DLD1 (cell line): Measurements from ENCODE around the gene ZNF219.

Experiments
- in situ Hi-C: cut with HindIII; loops from 2 replicates; pipeline ENCODE4 v1.10.0; 2017; ENCODE audit warnings: low sequenced_read_pairs

Gene ZNF219

DNA sequence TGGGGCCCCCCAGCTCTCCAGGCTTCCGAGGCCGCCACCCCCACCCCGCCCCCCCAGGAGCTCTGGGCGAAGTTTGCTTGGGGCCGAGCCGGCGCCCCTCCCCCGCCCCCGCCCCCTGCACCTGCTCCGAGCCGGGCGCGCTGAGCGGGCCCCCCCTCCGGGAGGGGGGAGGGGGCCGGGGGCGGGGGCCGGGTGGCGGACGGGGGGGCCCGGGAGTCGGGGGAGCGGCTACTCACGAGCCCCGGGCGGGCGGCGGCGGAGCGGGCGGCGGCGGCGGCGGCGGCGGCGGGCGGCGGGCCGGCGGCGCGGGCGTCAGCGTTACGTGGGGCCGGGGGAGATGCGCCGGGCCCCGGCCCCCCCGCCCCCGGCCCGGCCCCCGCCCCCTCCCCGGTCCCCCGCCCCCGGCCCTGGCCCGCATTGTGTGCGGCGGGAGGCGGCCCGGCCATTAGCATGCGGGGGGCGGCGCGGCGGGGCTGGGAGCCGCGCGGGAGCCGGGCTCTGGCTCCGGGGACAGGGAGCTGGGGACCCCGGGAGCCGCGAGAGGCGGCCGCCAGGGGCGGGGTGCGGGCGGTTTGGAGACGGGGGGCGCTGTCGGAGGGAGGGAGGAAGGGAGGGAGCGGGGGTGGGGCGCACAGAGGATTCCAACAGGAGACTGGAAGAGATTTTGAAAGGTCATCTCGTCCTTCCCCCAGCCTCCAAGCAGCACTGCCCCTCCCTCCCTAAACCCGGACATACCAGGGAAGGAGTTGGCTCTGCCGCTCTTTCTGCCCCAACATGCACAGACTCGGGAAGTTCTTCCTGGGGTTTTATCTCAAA is at the start of gene ZNF219:
TSS of gene ZNF219 (minus strand) at position 580 of the 816 bp plus-strand sequence. CDS start 5,064 bp downstream, outside the sequence.
- in situ Hi-C loops = no loop called here

DNA sequence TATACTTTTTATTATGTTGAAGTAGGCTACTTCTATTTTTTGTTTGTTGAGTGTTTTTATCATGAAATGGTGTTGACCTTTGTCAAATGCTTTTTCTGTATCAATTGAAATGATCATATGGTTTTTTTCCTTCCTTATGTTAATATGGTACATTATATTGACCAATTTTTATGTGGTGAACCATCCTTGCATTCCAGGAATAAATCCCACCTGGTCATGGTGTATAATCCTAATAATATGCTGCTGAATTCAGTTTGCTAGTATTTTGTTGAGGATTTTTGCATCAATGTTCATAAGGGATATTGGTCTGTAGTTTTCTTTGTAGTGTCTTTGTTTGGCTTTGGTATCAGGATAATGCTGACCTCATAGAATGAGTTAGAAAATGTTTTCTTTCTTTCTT is 47.0 kb upstream of the ZNF219 start:
- in situ Hi-C loops = no loop called here

- in situ Hi-C loops = no loop called here
Measured at GRCh38 chr14:21142357-21142756, 43.9 kb upstream of the ZNF219 start.

DNA sequence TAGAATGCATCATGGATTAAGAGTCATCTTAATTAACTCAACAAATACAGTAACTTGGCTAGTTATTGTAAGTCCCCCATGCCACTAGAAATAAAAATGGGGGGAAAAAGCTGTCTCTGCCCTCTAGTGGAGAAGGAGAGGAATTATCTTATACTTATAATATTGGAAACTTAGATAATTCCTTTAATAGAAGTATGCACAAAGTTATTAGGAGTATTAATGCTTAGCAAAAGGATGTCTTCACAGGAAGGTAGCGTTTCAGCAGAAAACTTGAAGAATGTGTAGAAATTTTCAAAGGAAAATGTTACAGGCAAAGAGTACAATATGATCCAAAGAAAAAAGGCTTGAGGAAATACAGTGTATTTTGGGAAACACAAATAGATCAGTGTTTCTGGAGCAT is 37.6 kb upstream of the ZNF219 start:
- in situ Hi-C loops = no loop called here

- in situ Hi-C loops = no loop called here
Measured at GRCh38 chr14:21133901-21134300, 35.4 kb upstream of the ZNF219 start.

- in situ Hi-C loops = no loop called here
Measured at GRCh38 chr14:21123429-21123828, 25.0 kb upstream of the ZNF219 start.

- in situ Hi-C loops = no loop called here
Measured at GRCh38 chr14:21121122-21121521, 22.7 kb upstream of the ZNF219 start.

- in situ Hi-C loops = no loop called here
Measured at GRCh38 chr14:21120686-21121085, 22.2 kb upstream of the ZNF219 start.

DNA sequence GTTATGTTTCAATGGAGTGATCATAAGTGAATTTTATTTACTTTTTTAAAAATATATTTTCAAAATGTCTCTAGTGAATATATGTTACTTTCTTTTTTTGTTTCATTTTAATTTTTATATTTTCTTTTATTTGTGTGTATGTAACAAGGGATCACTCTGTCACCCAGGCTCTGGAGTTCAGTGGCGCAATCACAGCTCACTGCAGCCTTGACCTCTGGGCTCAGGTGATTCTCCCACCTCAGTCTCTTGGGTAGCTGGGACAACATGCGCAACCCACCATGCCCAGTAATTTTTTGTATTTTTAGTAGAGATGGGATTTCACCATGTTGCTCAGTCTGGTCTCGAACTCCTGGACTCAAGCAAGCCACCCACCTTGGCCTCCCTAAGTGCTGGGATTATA is 20.5 kb upstream of the ZNF219 start:
- in situ Hi-C loops = no loop called here

DNA sequence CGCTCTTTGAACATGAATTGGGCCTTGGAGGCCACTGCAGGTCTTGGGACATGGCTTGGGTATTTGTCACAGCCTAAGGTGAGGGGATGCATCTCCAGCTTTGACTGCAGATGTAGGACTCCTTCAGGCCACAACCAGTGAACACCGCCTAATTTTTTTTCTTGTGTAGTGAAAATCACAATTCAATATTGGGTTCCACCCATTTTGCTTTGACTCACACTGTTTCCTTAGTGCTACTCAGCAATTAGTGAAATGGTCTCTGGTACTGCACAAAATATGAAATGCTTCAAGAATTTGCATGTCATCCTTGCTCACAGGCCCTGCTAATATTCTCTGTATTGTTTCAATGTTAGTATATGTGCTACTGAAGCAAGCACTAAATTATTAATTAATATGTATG is 14.9 kb upstream of the ZNF219 start:
- in situ Hi-C loops = no loop called here

- in situ Hi-C loops = no loop called here
Measured at GRCh38 chr14:21112255-21112654, 13.8 kb upstream of the ZNF219 start.

DNA sequence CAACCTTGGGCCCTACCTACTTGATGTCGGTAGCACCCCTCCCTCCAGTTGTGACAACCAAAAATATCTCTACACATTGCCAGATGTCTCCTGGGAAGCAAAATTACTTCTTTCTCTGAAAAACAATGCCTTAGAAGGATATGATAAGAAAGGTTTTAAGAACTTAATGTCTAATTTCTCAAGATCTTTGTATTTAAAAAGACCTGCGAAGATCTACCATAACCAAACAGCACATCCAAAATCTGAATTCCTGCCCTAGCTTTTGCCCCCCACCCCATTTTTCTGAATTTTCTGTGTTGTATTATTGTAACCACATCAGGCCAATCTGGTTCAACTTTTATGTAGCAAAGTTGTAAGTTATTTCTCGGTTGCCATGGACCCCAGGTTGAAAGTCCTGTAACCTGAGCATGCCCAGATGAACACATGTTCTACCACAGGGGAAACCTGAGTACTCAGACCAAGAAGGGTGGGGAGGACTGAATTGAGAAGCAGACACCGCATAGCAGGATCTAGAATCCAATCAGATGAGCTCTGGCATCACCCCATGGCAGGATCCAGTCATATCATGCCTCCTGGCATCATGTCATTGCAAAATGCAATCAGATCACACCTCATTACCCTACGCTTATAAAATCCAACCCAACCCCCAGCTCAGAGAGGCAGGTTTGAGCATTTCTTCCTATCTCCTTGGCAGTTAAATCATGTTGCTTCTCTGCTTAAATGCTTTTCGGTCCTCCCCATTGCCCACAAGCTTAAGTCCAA is 11.1 kb upstream of the ZNF219 start:
- in situ Hi-C loops = no loop called here

GRCh38 chr14:21108791-21109190 is 10.3 kb upstream of the ZNF219 start:
- in situ Hi-C loops = no loop called here

- in situ Hi-C loops = no loop called here
Measured at GRCh38 chr14:21107283-21107800, 8.9 kb upstream of the ZNF219 start.

DNA sequence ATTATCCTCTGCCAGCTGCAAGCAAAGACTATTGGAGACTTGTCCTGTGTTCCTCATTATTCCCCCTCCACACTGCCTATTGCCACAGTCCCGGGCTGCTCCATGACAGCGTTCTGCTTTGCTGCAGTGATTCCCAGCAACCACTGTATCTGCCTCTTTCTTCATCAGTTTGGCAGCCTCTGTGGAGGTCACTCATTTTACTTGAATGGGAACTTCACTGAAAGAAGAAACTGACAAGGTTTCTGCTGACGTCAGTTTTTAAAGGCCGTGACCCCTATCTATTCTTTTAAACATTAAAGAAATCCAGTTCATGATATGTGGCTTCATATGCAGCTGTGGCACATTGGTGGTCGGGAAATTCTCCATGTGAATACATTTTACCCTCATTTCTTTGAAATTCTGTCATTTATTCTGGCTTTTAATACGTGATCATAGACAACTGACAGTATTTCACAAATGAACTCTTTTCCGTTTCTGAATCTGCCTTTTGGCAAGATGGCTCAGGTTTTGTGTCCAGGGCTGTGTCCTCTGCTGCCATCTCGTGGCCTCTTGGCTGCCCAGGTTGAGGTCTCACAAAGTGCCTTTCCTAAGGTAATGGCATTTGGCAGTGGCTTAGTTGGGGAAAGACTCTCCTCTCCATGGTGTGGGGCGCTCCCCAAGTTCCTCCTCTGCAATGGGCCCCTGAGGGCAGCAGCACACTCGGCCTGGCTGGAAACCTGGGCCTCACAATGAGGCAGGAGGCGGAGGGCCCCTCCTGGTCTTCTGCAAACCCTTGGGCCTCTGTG is 8.2 kb upstream of the ZNF219 start:
- in situ Hi-C loops = no loop called here

DNA sequence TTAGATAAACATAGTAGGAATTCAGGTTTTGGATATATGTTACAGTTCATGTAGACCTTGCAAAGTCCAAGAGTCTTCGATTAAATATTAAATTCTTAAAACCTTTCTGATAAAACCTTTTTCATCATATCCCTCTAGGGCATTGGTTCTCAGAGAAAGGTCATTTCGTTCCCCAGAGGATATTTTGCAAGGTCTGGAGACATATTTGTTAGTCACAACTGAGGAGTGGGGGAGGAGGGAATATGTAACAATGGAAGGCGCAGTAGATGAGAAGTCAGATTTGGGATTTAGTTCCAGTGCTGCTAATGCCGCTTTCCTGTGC is 7.7 kb upstream of the ZNF219 start:
- in situ Hi-C loops = no loop called here

DNA sequence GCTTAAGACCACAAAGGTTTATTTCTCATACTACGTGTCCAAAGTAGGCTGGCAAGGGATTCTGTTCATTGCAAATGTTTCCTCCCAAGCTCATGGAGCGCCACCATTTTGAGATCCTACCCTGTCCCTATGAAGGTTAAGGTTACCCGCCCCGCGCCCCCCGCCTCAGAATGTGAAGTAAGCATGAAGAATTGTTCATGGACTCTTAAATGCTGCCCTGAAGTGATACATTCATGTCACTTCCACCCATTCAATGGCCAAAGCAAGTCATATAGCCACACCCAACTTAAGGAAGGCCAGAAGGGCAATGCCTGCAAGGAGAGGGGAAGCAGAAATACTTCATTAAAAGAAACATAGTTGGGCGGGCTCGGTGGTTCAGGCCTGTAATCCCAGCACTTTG is 6.6 kb upstream of the ZNF219 start:
- in situ Hi-C loops = no loop called here

GRCh38 chr14:21104448-21105060 is 6.1 kb upstream of the ZNF219 start:
- in situ Hi-C loops = no loop called here

GRCh38 chr14:21103710-21104447 is 5.4 kb upstream of the ZNF219 start:
- in situ Hi-C loops = no loop called here

DNA sequence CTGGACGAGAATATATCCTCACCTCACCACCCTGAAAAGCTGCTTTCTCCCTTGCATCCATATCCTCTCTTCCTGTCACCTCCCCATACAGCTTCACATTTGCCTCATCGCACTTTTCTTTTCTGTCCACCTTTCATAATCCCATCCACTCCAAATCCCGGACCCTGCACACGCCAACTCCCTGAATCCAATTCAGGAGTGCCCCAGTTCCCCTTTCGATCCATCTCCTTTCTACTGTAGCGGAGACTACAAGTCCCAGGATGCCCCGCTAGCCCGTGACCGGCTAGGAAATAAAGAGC is 4.9 kb upstream of the ZNF219 start:
- in situ Hi-C loops = no loop called here
